Hypothalamus (tissue), 51 donors: ENCODE measurements around the gene HERC6.
"Not testable (repeated sequence)": the region's sequence is repeated elsewhere in the genome, so short reads cannot be mapped to it uniquely, and the experiment has no call there.

Experiments used
- DNase-seq, 51 donors: peaks; one replicate each; lab custom pipeline; 2025; lab: John Stamatoyannopoulos, UW

Gene HERC6

GRCh38 chr4:88378691-88379559 lies at the start of gene HERC6:
Gene HERC6 (plus strand): TSS chr4:88378852. CDS start chr4:88378922, 70 bp downstream.
- DNase-seq, result peak in 50 of 51 donors; percentile 3 to 82 (median 57)

- DNase-seq, result no peak
Measured at GRCh38 chr4:88333741-88334405, 44.8 kb upstream of the HERC6 start.

GRCh38 chr4:88335092-88335665 lies 43.5 kb upstream of the HERC6 start:
- no peak for DNase-seq

GRCh38 chr4:88341227-88342192 lies 37.1 kb upstream of the HERC6 start:
- DNase-seq, result peak in 16 of 51 donors; percentile 1 to 49 (median 4)

GRCh38 chr4:88346902-88347301 lies 31.8 kb upstream of the HERC6 start:
- DNase-seq, result not testable (repeated sequence)

GRCh38 chr4:88348761-88349160 lies 29.9 kb upstream of the HERC6 start:
- DNase-seq, result not testable (repeated sequence)

- no peak for DNase-seq
Measured at GRCh38 chr4:88350786-88351185, 27.9 kb upstream of the HERC6 start.

- DNase-seq, result no peak
Measured at GRCh38 chr4:88352062-88352740, 26.5 kb upstream of the HERC6 start.

- no peak for DNase-seq
Measured at GRCh38 chr4:88353324-88353723, 25.3 kb upstream of the HERC6 start.

- no peak for DNase-seq
Measured at GRCh38 chr4:88356771-88357170, 21.9 kb upstream of the HERC6 start.

- no peak for DNase-seq
Measured at GRCh38 chr4:88357262-88357661, 21.4 kb upstream of the HERC6 start.

- DNase-seq, result no peak
Measured at GRCh38 chr4:88359558-88359957, 19.1 kb upstream of the HERC6 start.

GRCh38 chr4:88360256-88360655 lies 18.4 kb upstream of the HERC6 start:
- no peak for DNase-seq

GRCh38 chr4:88360791-88361190 lies 17.9 kb upstream of the HERC6 start:
- DNase-seq, result no peak

- not testable (repeated sequence) for DNase-seq
Measured at GRCh38 chr4:88361217-88361773, 17.4 kb upstream of the HERC6 start.

- no peak for DNase-seq
Measured at GRCh38 chr4:88366460-88366859, 12.2 kb upstream of the HERC6 start.

GRCh38 chr4:88367826-88368225 lies 10.8 kb upstream of the HERC6 start:
- no peak for DNase-seq

- peak in 2 of 51 donors; percentile 6 to 44 for DNase-seq
Measured at GRCh38 chr4:88369180-88369812, 9.4 kb upstream of the HERC6 start.

GRCh38 chr4:88381123-88381522 lies 2.5 kb downstream of the HERC6 start:
- no peak for DNase-seq
